Lung (tissue), 12 donors: ENCODE results near the gene DPF1. TPM values are rescaled to one million over a fixed set of nuclear protein-coding genes. Genes with fewer than 3 reads are reported as not detected.

Experiments used
- ATAC-seq: fragments of 200-7000 bp; cut with Tn5 transposase; one replicate; pipeline ENCODE4 v1.9.1; 2020; ENCODE audit warnings: moderate number of reproducible peaks; ENCODE audit not compliant: insufficient read depth, low FRiP score
- DNase-seq, 3 donors: peaks; one replicate each; pipeline ENCODE4 v3.0.0-alpha.2; 2013 to 2017
- H3K27ac ChIP-seq, 2 donors: one replicate each; pipeline ENCODE4 v1.5.1; 2013; ENCODE audit warnings: mild to moderate bottlenecking in 2 of 2, moderate library complexity in 2 of 2, control low read depth in 1 of 2, inconsistent platforms in 1 of 2, low read depth in 1 of 2, low read length in 1 of 2
- H3K27me3 ChIP-seq, 3 donors: one replicate each; pipeline ENCODE4 v1.5.1; 2013; ENCODE audit warnings: low read length in 2 of 3; ENCODE audit not compliant: control insufficient read depth in 3 of 3, insufficient read depth in 3 of 3
- H3K36me3 ChIP-seq, 4 donors: one replicate each; pipeline ENCODE4 v1.5.1; 2013; ENCODE audit warnings: low read length in 4 of 4, mild to moderate bottlenecking in 1 of 4, moderate library complexity in 1 of 4; ENCODE audit not compliant: control insufficient read depth in 4 of 4, insufficient read depth in 4 of 4
- H3K4me1 ChIP-seq, 5 donors: one replicate each; pipeline ENCODE4 v1.5.1; 2013; ENCODE audit warnings: low read length in 5 of 5, mild to moderate bottlenecking in 2 of 5, moderate library complexity in 1 of 5; ENCODE audit not compliant: control insufficient read depth in 5 of 5, insufficient read depth in 5 of 5
- H3K4me3 ChIP-seq: one replicate; pipeline ENCODE4 v1.5.1; 2013; ENCODE audit warnings: mild to moderate bottlenecking, control low read depth, moderate library complexity
- H3K9ac ChIP-seq, 2 donors: one replicate each; pipeline ENCODE4 v1.5.1; 2013; ENCODE audit warnings: low read length in 2 of 2, control low read depth in 1 of 2; ENCODE audit not compliant: insufficient read depth in 1 of 2
- H3K9me3 ChIP-seq, 4 donors: one replicate each; pipeline ENCODE4 v1.5.1; 2013; ENCODE audit warnings: low read length in 3 of 4, mild to moderate bottlenecking in 1 of 4, moderate library complexity in 1 of 4; ENCODE audit not compliant: control insufficient read depth in 4 of 4, insufficient read depth in 3 of 4
- CTCF ChIP-seq: IDR thresholded peaks from 2 replicates; pipeline ENCODE4 v1.5.1; 2012; ENCODE audit warnings: mild to moderate bottlenecking; ENCODE audit errors: control extremely low read depth, extremely low read depth
- WGBS, 2 donors: extraction: QIAGEN DNeasy Blood & Tissue Kit; methylation state at CpG; one replicate each; pipeline ENCODE4 v1.1.7; 2013; 5-methylcytosine and 5-hydroxymethylcytosine counted together
- polyA plus RNA-seq, 2 donors: library from polyadenylated mRNA; stranded (reverse); fragments of 200-250 nt; gene quantifications; one replicate each; pipeline ENCODE4 v1.2.1, GENCODE V29; 2013
- total RNA-seq, 2 donors: library from RNA; depleted of rRNA in 1 of 2; stranded (reverse); fragments of >200 nt in 1 of 2; gene quantifications; one replicate each; pipeline ENCODE4 v1.2.1, GENCODE V29; 2014 to 2021
- donor health status: control.
- donor health status: control.
- donor health status: Bipolar disorder and iron deficiency.
- donor health status: healthy.
- donor health status: DM: yes; HTN: yes; CAD: no.

DPF1 gene
- total and polyA plus RNA-seq, 4 donors = 1.3 to 1.7 (median 1.4) TPM; not detected in 1

- peaks cover 3 to 12% (median 6%) of the 10 kb centered on the region in 3 donors for H3K27me3 ChIP-seq
- no peak for TF ChIP-seq CTCF
- WGBS, 2 donors = 48 to 49% methylated on average over 58 to 64 of the region's 64 CpGs
- H3K9ac ChIP-seq = no peak overlapping the region
- no peak overlapping the region for H3K27ac ChIP-seq
- ATAC-seq (no peak), DNase-seq (no peak)
- no peaks in the 10 kb centered on the region for H3K36me3 ChIP-seq
- peaks cover 0 to 5% (median 0%) of the 10 kb centered on the region in 4 donors for H3K9me3 ChIP-seq
- H3K4me1 ChIP-seq = peaks cover 0 to 8% (median 4%) of the 10 kb centered on the region in 5 donors
- H3K4me3 ChIP-seq = no peak overlapping the region
Observed at GRCh38 chr19:38221919-38222830, 1.8 kb downstream of the DPF1 start.

- peaks cover 3 to 12% (median 6%) of the 10 kb centered on the region in 3 donors for H3K27me3 ChIP-seq
- H3K4me3 ChIP-seq = no peak overlapping the region
- no peak for TF ChIP-seq CTCF
- peaks cover 0 to 1% (median 0%) of the 10 kb centered on the region in 4 donors for H3K9me3 ChIP-seq
- H3K27ac ChIP-seq = no peak overlapping the region
- peaks cover 0 to 8% (median 4%) of the 10 kb centered on the region in 5 donors for H3K4me1 ChIP-seq
- WGBS, 2 donors = 92 to 93% methylated on average over 6 of the region's 6 CpGs
- H3K36me3 ChIP-seq = no peaks in the 10 kb centered on the region
- ATAC-seq (no peak), DNase-seq (no peak)
- no peak overlapping the region for H3K9ac ChIP-seq
Observed at GRCh38 chr19:38221421-38221820, 2.6 kb downstream of the DPF1 start.

- DNase-seq (no peak), ATAC-seq (no peak)
- H3K36me3 ChIP-seq = no peaks in the 10 kb centered on the region
- TF ChIP-seq CTCF = no peak
- H3K27ac ChIP-seq = no peak overlapping the region
- H3K4me3 ChIP-seq = no peak overlapping the region
- peaks cover 3 to 12% (median 6%) of the 10 kb centered on the region in 3 donors for H3K27me3 ChIP-seq
- peaks cover 0 to 6% (median under 1%) of the 10 kb centered on the region in 5 donors for H3K4me1 ChIP-seq
- peaks cover 0 to 2% (median 0%) of the 10 kb centered on the region in 4 donors for H3K9me3 ChIP-seq
- 86 to 91% methylated on average over 10 of the region's 10 CpGs for WGBS, 2 donors
- H3K9ac ChIP-seq = no peak overlapping the region
Observed at GRCh38 chr19:38219221-38219620, 4.8 kb downstream of the DPF1 start.
